HT1080 (cell line): ENCODE data around the gene PVALB. TPM values are rescaled to one million over a fixed set of nuclear protein-coding genes. Genes with fewer than 3 reads are reported as not detected.

ENCODE experiments used
- DNase-seq: peaks from one replicate; pipeline ENCODE4 v3.0.0-alpha.2; 2015; ENCODE audit warnings: low read depth
- total RNA-seq: library from RNA; depleted of rRNA; stranded (reverse); fragments of >200 nt; shearing (Covaris generic); gene quantifications from 2 replicates; pipeline ENCODE4 v1.2.3, GENCODE V29; 2014

The PVALB gene
- total RNA-seq, 1 experiment from 2014 or later = not detected

GRCh38 chr22:36814801-36815200 is 2.0 kb downstream of the PVALB start:
- no peak for DNase-seq

DNA sequence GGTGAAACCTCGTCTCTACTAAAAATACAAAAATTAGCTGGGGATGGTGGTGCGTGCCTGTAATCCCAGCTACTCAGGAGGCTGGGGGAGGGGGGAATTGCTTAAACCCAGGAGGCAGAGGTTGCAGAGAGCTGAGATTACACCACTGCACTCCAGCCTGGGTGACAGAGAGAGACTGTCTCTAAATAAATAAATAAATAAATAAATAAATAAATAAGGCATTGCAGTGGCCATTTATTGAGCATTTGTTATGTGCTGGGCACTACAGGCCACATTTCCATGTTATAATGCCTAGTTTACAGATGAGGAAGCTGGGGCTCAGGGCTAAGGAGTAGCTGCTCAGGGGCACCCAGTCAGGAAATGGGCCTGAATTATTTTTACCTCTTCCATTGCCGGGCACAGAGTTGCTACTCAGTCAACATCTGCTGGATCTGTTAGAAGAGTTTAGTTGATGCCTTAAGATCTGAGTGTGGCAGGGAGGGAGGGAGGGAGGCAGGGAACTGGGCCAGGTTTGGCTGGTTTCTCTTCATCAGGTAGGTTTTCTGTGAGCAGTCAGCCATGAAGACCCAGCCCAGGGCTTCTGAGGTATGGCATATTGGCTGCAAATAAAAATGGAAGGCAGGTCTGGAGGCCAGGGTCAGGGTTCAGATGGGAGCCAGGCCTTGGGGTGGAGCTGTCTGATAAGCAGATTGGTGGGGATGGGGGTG is 5.6 kb downstream of the PVALB start:
- DNase-seq = no peak

- DNase-seq = no peak
Measured at GRCh38 chr22:36809351-36809750, 7.5 kb downstream of the PVALB start.

GRCh38 chr22:36808721-36809344 is 8.0 kb downstream of the PVALB start:
- DNase-seq = no peak

- DNase-seq = no peak
Measured at GRCh38 chr22:36807627-36808026, 9.2 kb downstream of the PVALB start.

DNA sequence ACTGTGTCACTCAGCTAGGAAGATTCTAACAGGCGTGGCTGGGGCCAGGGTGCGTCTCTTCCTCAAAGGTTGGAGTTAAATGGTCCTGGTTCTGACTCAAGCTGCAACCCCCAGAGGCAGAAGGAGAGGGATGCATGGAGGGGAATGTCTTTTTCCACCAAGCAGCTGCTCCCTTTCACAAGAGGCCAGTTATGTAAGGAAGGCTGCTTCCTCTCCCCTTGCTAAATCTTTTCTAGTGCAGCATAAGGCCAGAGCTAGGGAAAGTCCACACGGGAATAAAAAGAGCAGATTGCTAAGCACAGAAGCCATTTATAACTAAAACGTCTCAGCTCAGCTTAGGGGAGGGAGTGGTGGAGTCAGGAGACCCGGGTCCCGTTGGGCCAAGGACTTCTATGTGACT is 10.0 kb downstream of the PVALB start:
- no peak for DNase-seq

GRCh38 chr22:36803358-36803757 is 13.5 kb downstream of the PVALB start:
- no peak for DNase-seq

GRCh38 chr22:36798674-36799066 is 18.2 kb downstream of the PVALB start:
- no peak for DNase-seq

DNA sequence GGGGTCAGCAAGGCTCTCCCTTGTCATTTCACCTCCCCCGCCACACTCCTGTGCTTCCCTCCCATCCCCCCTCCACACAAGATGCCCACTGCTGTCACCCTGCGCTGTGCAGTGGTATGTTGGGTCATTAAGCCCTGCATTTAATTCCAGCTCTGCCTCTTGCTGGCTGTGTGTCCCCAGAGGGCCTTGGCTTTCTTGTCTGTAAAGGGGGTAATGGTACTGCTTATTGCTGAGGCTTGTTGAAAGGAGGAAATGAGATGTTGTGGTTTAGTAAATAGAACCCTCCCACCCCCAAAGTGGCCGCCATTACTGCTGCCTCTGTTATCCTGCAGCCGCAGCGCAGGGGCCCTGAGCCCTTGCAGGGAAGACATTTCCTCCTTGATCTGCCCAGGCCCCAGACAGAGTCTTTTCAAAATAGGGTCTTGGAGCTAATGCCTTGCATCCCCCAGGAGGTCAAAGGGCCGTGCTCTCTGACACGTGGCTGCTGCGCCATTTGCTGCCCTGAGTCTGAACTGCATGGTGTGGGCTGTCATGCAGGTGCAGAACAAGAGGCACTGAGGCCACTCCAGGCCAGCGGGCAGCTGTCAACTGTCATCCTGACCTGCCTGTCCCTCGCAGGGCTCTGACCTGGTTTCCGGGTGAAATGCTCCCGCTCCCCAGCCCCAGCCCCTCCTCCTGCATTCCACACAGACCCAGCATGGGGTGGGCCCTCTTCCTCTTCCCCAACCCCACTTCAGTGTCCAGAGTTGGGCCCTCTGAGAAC is 18.7 kb downstream of the PVALB start:
- no peak for DNase-seq

- DNase-seq = no peak
Measured at GRCh38 chr22:36797374-36797773, 19.5 kb downstream of the PVALB start.

GRCh38 chr22:36796552-36797175 is 20.2 kb downstream of the PVALB start:
- no peak for DNase-seq

DNA sequence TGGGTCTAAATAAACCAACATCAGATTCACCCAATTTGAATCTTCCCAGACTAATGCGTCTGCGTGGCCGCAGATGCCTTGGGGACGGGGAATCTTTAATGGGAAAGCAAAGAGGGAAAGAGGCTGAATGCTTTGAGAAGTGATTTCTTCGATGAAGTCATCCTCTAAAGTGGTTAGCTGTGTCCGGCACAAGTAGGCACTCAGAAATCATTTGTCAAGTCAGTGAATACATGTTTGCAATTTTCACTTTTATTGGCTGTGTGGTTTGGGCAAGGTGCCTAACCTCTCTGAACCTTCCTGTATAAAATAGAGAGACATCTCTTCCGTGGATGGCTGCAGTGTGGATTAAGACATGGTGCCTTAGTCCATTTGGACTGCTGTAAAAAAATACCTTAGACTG is 21.2 kb downstream of the PVALB start:
- DNase-seq = no peak

DNA sequence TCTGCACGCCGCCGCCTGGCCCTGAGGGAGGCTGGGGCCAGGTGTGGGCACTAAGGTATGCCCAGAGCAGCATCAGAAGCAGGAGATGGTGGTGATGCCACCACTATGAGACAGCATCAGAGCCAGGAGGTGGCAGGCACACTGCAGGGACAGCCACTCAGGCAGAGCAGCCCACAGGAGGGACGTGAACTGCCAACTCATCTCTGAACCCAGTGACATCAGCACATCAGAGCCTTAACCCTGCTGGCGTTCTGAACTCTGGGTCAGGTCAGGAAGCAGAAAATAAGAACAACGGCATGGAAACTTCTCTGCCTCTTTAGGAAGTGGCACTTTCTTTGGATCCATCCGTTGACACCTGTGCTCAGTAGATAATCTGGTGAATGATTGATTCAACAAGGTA is 26.2 kb downstream of the PVALB start:
- DNase-seq = no peak

DNA sequence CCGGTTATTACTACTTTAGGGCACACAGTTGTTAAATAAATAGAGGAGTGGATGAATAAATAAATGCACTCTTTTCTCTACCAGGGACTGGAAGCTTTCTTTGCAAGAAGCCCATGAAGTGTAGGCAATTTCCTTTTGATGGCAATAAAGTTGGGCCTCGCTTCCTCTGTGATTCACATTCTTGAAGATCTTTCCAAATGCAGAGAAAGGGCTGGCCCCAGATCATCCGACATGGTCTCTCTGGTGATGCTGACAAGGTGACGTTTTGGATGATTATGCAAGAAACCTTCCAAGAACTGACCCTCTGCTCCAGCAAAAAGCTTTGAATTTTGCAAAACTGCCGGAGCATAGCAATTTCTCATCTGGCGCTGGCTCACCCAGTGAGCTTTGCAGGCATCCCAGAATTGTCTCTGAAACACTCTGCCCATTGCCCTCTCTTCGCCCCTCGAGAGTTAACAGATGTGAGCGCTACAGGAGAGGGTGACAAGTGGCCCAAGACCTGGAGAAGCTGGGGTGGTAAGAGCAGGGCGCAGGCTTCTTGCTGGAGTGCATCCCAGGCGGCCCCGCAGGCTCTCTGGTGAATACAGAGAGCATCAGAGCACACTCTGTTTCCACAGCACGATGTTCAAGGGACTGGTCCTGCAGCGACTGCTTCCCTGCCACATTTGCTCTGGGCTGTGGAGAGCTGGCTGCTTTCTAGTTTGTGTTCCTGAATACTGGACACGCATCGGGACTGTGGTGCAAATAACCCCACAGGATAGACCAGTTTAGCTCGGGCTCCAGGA is 29.4 kb downstream of the PVALB start:
- DNase-seq = no peak

GRCh38 chr22:36783743-36784142 is 33.1 kb downstream of the PVALB start:
- no peak for DNase-seq

- DNase-seq = peak; percentile 90
Measured at GRCh38 chr22:36781656-36782627, 34.9 kb downstream of the PVALB start.

GRCh38 chr22:36778020-36778419 is 38.8 kb downstream of the PVALB start:
- no peak for DNase-seq

DNA sequence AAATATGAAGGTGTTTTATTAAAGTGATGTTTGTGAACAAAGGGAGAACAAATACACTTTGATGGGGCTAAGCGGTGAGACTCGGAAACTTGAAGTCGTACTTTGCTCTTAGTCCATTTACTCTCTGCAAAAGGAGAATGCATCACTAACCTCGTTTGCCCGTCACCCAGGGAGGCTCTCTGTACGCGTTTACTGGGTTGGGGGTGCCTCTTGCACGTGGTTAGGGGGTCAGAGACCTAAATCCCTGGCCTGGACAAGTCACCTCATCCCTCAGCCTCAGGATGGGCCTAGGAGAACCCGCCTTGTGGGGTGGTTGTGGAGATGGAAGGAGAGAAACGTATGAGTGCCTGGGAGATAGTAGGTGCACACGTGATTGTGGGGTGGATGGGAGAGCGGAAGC is 40.1 kb downstream of the PVALB start:
- no peak for DNase-seq

- DNase-seq = peak; percentile 99
Measured at GRCh38 chr22:36775964-36776669, 40.7 kb downstream of the PVALB start, which contains the start of gene IFT27. Gene IFT27 (minus strand): TSS chr22:36776119. CDS start chr22:36775707, 412 bp downstream.
